ENCODE data around the gene SCGN. TPM values are rescaled to one million over a fixed set of nuclear protein-coding genes. Genes with fewer than 3 reads are reported as not detected.

The SCGN gene
- total and polyA plus RNA-seq, 11 donors = 0.27 to 12.0 (median 1.1) TPM; not detected in 3

- Histone ChIP-seq H3K36me3 (no peaks in the 10 kb centered on the region), H3K4me1 (no peaks in the 10 kb centered on the region), H3K9me3 (no peaks in the 10 kb centered on the region), H3K27me3 (peaks cover 0 to 31% (median 3%) of the 10 kb centered on the region in 9 donors), H3K4me3 (no peak overlapping the region), H3K27ac (no peak overlapping the region)
- TF ChIP-seq CTCF (IDR thresholded peaks at IDR 0.05) (no peak), POLR2A (IDR thresholded peaks at IDR 0.05) (no peak)
- 72 to 79% (median 72%) methylated on average over 5 of the region's 5 CpGs for WGBS, 4 donors
- no peak for ATAC-seq
- intact Hi-C loops (cut with DNase I) = no loop called here
- no peak for DNase-seq
These were observed 10.6 kb upstream of the SCGN start for GRCh38 chr6:25641377-25641776.

GRCh38 chr6:25641940-25642666 lies 9.9 kb upstream of the SCGN start:
- no peak for DNase-seq
- H3K27ac ChIP-seq = no peak overlapping the region
- 92 to 95% (median 92%) methylated on average over 3 of the region's 3 CpGs for WGBS, 4 donors
- no peak for ATAC-seq
- TF ChIP-seq CTCF (IDR thresholded peaks at IDR 0.05) (no peak), POLR2A (IDR thresholded peaks at IDR 0.05) (no peak)
- H3K4me1 ChIP-seq = no peaks in the 10 kb centered on the region
- peaks cover 0 to 36% (median 3%) of the 10 kb centered on the region in 9 donors for H3K27me3 ChIP-seq
- no peaks in the 10 kb centered on the region for H3K9me3 ChIP-seq
- no peaks in the 10 kb centered on the region for H3K36me3 ChIP-seq
- no peak overlapping the region for H3K4me3 ChIP-seq
- intact Hi-C loops (cut with DNase I) = no loop called here

GRCh38 chr6:25642667-25643328 lies 9.2 kb upstream of the SCGN start:
- H3K27me3 ChIP-seq = peaks cover 0 to 36% (median 3%) of the 10 kb centered on the region in 9 donors
- H3K27ac ChIP-seq = no peak overlapping the region
- TF ChIP-seq CTCF (IDR thresholded peaks at IDR 0.05) (no peak), POLR2A (IDR thresholded peaks at IDR 0.05) (no peak)
- no peaks in the 10 kb centered on the region for H3K9me3 ChIP-seq
- intact Hi-C loops (cut with DNase I) = no loop called here
- H3K36me3 ChIP-seq = no peaks in the 10 kb centered on the region
- H3K4me1 ChIP-seq = no peaks in the 10 kb centered on the region
- DNase-seq = no peak
- ATAC-seq = no peak
- 78 to 86% (median 83%) methylated on average over 3 of the region's 3 CpGs for WGBS, 4 donors
- no peak overlapping the region for H3K4me3 ChIP-seq

- no peaks in the 10 kb centered on the region for H3K4me1 ChIP-seq
- H3K36me3 ChIP-seq = no peaks in the 10 kb centered on the region
- no peak for TF ChIP-seq CTCF (IDR thresholded peaks at IDR 0.05)
- no peak for TF ChIP-seq POLR2A (IDR thresholded peaks at IDR 0.05)
- DNase-seq (no peak), ATAC-seq (no peak)
- peaks cover 0 to 50% (median 3%) of the 10 kb centered on the region in 9 donors for H3K27me3 ChIP-seq
- WGBS, 4 donors = 43 to 46% (median 45%) methylated on average over 4 of the region's 4 CpGs
- H3K9me3 ChIP-seq = no peaks in the 10 kb centered on the region
- no peak overlapping the region for H3K27ac ChIP-seq
- intact Hi-C loops (cut with DNase I) = no loop called here
- H3K4me3 ChIP-seq = no peak overlapping the region
These were observed 6.1 kb upstream of the SCGN start for GRCh38 chr6:25645916-25646315.
